T-helper 2 cell (primary cell): Measurements from ENCODE around the gene SPEM1.

Experiments used
- DNase-seq, 5 experiments: peaks; one replicate each; pipeline versions ENCODE4 v3.0.0 to v3.0.0-alpha.2; 2012 to 2022
- total RNA-seq, 2 donors: gene quantifications; one replicate each; lab custom pipeline; 2026; lab: John Stamatoyannopoulos, UW

Gene SPEM1
- total RNA-seq: 0 reads per million in 2 donors

- DNase-seq: no peak
These were observed at the start of gene SPEM1 for GRCh38 chr17:7419819-7420610. TSS of gene SPEM1 (plus strand) at chr17:7420324. CDS start at chr17:7420385, 61 bp downstream.

GRCh38 chr17:7370853-7371252 is 49.3 kb upstream of the SPEM1 start:
- no peak for DNase-seq

GRCh38 chr17:7374353-7374752 is 45.8 kb upstream of the SPEM1 start:
- no peak for DNase-seq

GRCh38 chr17:7379134-7379533 is 41.0 kb upstream of the SPEM1 start:
- no peak for DNase-seq

- DNase-seq: no peak
These were observed 39.8 kb upstream of the SPEM1 start for GRCh38 chr17:7380321-7380720.

- no peak for DNase-seq
These were observed 39.1 kb upstream of the SPEM1 start, which contains the start of gene TNK1 for GRCh38 chr17:7380855-7381683. TSS of gene TNK1 (plus strand) at chr17:7381089. CDS start at chr17:7382927, 1,838 bp downstream.

- DNase-seq: no peak
These were observed 37.2 kb upstream of the SPEM1 start for GRCh38 chr17:7382901-7383300.

GRCh38 chr17:7383371-7383741 is 36.8 kb upstream of the SPEM1 start:
- DNase-seq: no peak

GRCh38 chr17:7383742-7384488 is 36.2 kb upstream of the SPEM1 start:
- peak; percentile 61 to 85 (median 75) for DNase-seq

GRCh38 chr17:7384489-7385081 is 35.5 kb upstream of the SPEM1 start:
- DNase-seq: no peak

GRCh38 chr17:7388856-7389255 is 31.3 kb upstream of the SPEM1 start:
- DNase-seq: no peak

- DNase-seq: no peak
These were observed 29.9 kb upstream of the SPEM1 start for GRCh38 chr17:7389924-7390910.

GRCh38 chr17:7391307-7391706 is 28.8 kb upstream of the SPEM1 start:
- no peak for DNase-seq

- DNase-seq: no peak
These were observed 27.2 kb upstream of the SPEM1 start for GRCh38 chr17:7392696-7393612.

GRCh38 chr17:7393613-7394451 is 26.3 kb upstream of the SPEM1 start:
- DNase-seq: peak; percentile 37 to 72 (median 59)

- peak; percentile 71 to 81 (median 74) for DNase-seq
These were observed 25.5 kb upstream of the SPEM1 start, which contains the start of gene PLSCR3 for GRCh38 chr17:7394452-7395191. TSS of gene PLSCR3 (minus strand) at chr17:7394525. CDS start at chr17:7394110, 415 bp downstream.

- DNase-seq: no peak
These were observed 24.0 kb upstream of the SPEM1 start for GRCh38 chr17:7396147-7396546.

GRCh38 chr17:7398612-7399011 is 21.5 kb upstream of the SPEM1 start:
- no peak for DNase-seq
